Liver (tissue), 9 donors: ENCODE data around the gene ZNF143. TPM values are rescaled to one million over a fixed set of nuclear protein-coding genes. Genes with fewer than 3 reads are reported as not detected.

Source experiments
- DNase-seq: peaks from one replicate; pipeline ENCODE4 v3.0.0-alpha.2; 2017; ENCODE audit warnings: low spot score
- H3K27ac ChIP-seq, 2 donors: one replicate each; pipeline ENCODE4 v1.7.0; 2013; ENCODE audit warnings: inconsistent platforms in 2 of 2, low read length in 2 of 2, control low read depth in 1 of 2, low read depth in 1 of 2, mild to moderate bottlenecking in 1 of 2
- H3K27me3 ChIP-seq, 4 donors: one replicate each; pipeline versions ENCODE4 v1.6.1 to v1.7.0; 2013; ENCODE audit warnings: low read length in 3 of 4, inconsistent platforms in 1 of 4, mild to moderate bottlenecking in 1 of 4, moderate library complexity in 1 of 4; ENCODE audit not compliant: control insufficient read depth in 4 of 4, insufficient read depth in 4 of 4
- H3K36me3 ChIP-seq, 4 donors: one replicate each; pipeline versions ENCODE4 v1.6.1 to v1.7.0; 2013; ENCODE audit warnings: low read length in 3 of 4, mild to moderate bottlenecking in 3 of 4, low read depth in 1 of 4, moderate library complexity in 1 of 4; ENCODE audit not compliant: control insufficient read depth in 4 of 4, insufficient read depth in 3 of 4
- H3K4me1 ChIP-seq, 4 donors: one replicate each; pipeline versions ENCODE4 v1.6.1 to v1.7.0; 2013; ENCODE audit warnings: low read length in 3 of 4, mild to moderate bottlenecking in 3 of 4, moderate library complexity in 1 of 4; ENCODE audit not compliant: control insufficient read depth in 4 of 4, insufficient read depth in 4 of 4
- H3K4me3 ChIP-seq, 3 donors: one replicate each; pipeline versions ENCODE4 v1.6.1 to v1.7.0; 2013; ENCODE audit warnings: low read length in 3 of 3, control low read depth in 1 of 3, low read depth in 1 of 3, mild to moderate bottlenecking in 1 of 3
- H3K9ac ChIP-seq, 2 donors: one replicate each; pipeline ENCODE4 v1.7.0; 2013; ENCODE audit warnings: low read length in 2 of 2, mild to moderate bottlenecking in 2 of 2, moderate library complexity in 2 of 2, control low read depth in 1 of 2, low read depth in 1 of 2
- H3K9me3 ChIP-seq, 4 donors: one replicate each; pipeline versions ENCODE4 v1.6.1 to v1.7.0; 2013; ENCODE audit warnings: low read length in 3 of 4; ENCODE audit not compliant: control insufficient read depth in 4 of 4
- ATF3 ChIP-seq: IDR thresholded peaks from 2 replicates; pipeline ENCODE4 v1.6.1; 2016; ENCODE audit warnings: antibody characterized with exemption
- CTCF ChIP-seq: fragments of 150-350 bp; IDR thresholded peaks from 2 replicates; pipeline ENCODE4 v1.5.1; 2017; ENCODE audit warnings: improper control_type of control experiment, low read depth, low read length; ENCODE audit not compliant: missing input control
- EGR1 ChIP-seq, 2 donors: IDR thresholded peaks; 2 replicates each; pipeline ENCODE4 v1.6.1; 2016 to 2018; ENCODE audit warnings: antibody characterized with exemption in 2 of 2, low read depth in 2 of 2
- FOXA1 ChIP-seq: IDR thresholded peaks from 2 replicates; pipeline ENCODE4 v1.6.1; 2016; ENCODE audit warnings: antibody characterized with exemption
- FOXA2 ChIP-seq: IDR thresholded peaks from 2 replicates; pipeline ENCODE4 v1.6.1; 2016; ENCODE audit warnings: antibody characterized with exemption
- GABPA ChIP-seq, 2 donors: IDR thresholded peaks in 1 of 2; conservative IDR thresholded peaks in 1 of 2; 2 replicates each; pipeline ENCODE4 v1.6.1; 2016; ENCODE audit warnings: antibody characterized with exemption in 2 of 2, mild to moderate bottlenecking in 1 of 2, moderate library complexity in 1 of 2
- HNF4A ChIP-seq, 2 donors: conservative IDR thresholded peaks; 2 replicates each; pipeline ENCODE4 v1.6.1; 2016; ENCODE audit warnings: antibody characterized with exemption in 2 of 2, mild to moderate bottlenecking in 2 of 2
- HNF4G ChIP-seq: IDR thresholded peaks from 2 replicates; pipeline ENCODE4 v1.6.1; 2016; ENCODE audit warnings: antibody characterized with exemption
- JUND ChIP-seq, 2 donors: IDR thresholded peaks; 2 replicates each; pipeline ENCODE4 v1.6.1; 2016; ENCODE audit warnings: antibody characterized with exemption in 2 of 2
- MAX ChIP-seq: IDR thresholded peaks from 2 replicates; pipeline ENCODE4 v1.6.1; 2016; ENCODE audit warnings: antibody characterized with exemption
- NR2F2 ChIP-seq: IDR thresholded peaks from 2 replicates; pipeline ENCODE4 v1.6.1; 2016; ENCODE audit warnings: antibody characterized with exemption
- RAD21 ChIP-seq, 2 donors: IDR thresholded peaks; 2 replicates each; pipeline ENCODE4 v1.6.1; 2016; ENCODE audit warnings: antibody characterized with exemption in 2 of 2, mild to moderate bottlenecking in 2 of 2
- REST ChIP-seq: IDR thresholded peaks from 2 replicates; pipeline ENCODE4 v1.6.1; 2016; ENCODE audit warnings: antibody characterized with exemption, mild to moderate bottlenecking
- SP1 ChIP-seq: IDR thresholded peaks from 2 replicates; pipeline ENCODE4 v1.6.1; 2018; ENCODE audit warnings: antibody characterized with exemption, mild to moderate bottlenecking
- TAF1 ChIP-seq: conservative IDR thresholded peaks from 2 replicates; pipeline ENCODE4 v1.6.1; 2016; ENCODE audit warnings: antibody characterized with exemption, mild to moderate bottlenecking
- YY1 ChIP-seq: IDR thresholded peaks from 2 replicates; pipeline ENCODE4 v1.6.1; 2016; ENCODE audit warnings: antibody characterized with exemption, mild to moderate bottlenecking
- ZBTB33 ChIP-seq: IDR thresholded peaks from 2 replicates; pipeline ENCODE4 v1.6.1; 2016; ENCODE audit warnings: antibody characterized with exemption
- WGBS: extraction: QIAGEN DNeasy Blood & Tissue Kit; methylation state at CpG from one replicate; pipeline ENCODE4 v1.1.7; 2013; 5-methylcytosine and 5-hydroxymethylcytosine counted together
- polyA plus RNA-seq, 2 donors: library from polyadenylated mRNA; stranded (reverse) in 1 of 2; unstranded in 1 of 2; fragments of 200-250 nt in 1 of 2; fragments of >200 nt in 1 of 2; fragmentation: Nextera tagmentation in 1 of 2; extraction: Ambion mirVana in 1 of 2; gene quantifications; one replicate each; pipeline versions ENCODE4 v1.2.1 to v1.2.3, GENCODE V29; 2013 to 2015
- total RNA-seq, 2 donors: library from RNA; depleted of rRNA; stranded (reverse); fragments of >200 nt; gene quantifications; one replicate each; pipeline ENCODE4 v1.2.3, GENCODE V29; 2014
- donor health status: healthy.
- donor health status: healthy.
- donor health status: healthy.
- donor health status: healthy.
- donor health status: healthy.

The ZNF143 gene
- total and polyA plus RNA-seq, 4 donors = 4.3 to 20.4 (median 12.2) TPM

GRCh38 chr11:9506489-9507276, 45.9 kb downstream of the ZNF143 start (continued):
- peak; percentile 96 for TF ChIP-seq CTCF
- no peak for TF ChIP-seq FOXA1
- peak; percentile 14 for TF ChIP-seq SP1
- no peak for TF ChIP-seq YY1
- TF ChIP-seq FOXA2 = no peak
- peak; percentile 23 for TF ChIP-seq NR2F2
- TF ChIP-seq EGR1 (IDR thresholded peaks at IDR 0.05; ENCODE audit: low read depth in 2 of 2) = no peak
- TF ChIP-seq HNF4G = no peak

GRCh38 chr11:9507277-9507580, 46.4 kb downstream of the ZNF143 start:
- 67% methylated on average over 1 of the region's 1 CpG for WGBS
- no peak for DNase-seq
- TF ChIP-seq FOXA1 (no peak), GABPA (IDR thresholded peaks at IDR 0.05 in 1 of 2, conservative IDR thresholded peaks at IDR 0.05 in 1 of 2) (no peak), ATF3 (no peak), MAX (no peak), JUND (IDR thresholded peaks at IDR 0.05) (no peak), HNF4A (conservative IDR thresholded peaks at IDR 0.05) (no peak), CTCF (no peak), RAD21 (IDR thresholded peaks at IDR 0.05) (no peak), HNF4G (no peak), REST (no peak), SP1 (no peak), YY1 (no peak), FOXA2 (no peak), ZBTB33 (no peak), NR2F2 (no peak), EGR1 (IDR thresholded peaks at IDR 0.05; ENCODE audit: low read depth in 2 of 2) (no peak), TAF1 (no peak)
- Histone ChIP-seq H3K9me3 (no peaks in the 10 kb centered on the region), H3K27me3 (no peaks in the 10 kb centered on the region), H3K4me3 (no peak overlapping the region), H3K9ac (peak overlapping the region in 1 of 2 donors; percentile 22), H3K27ac (no peak overlapping the region), H3K36me3 (peaks cover 0 to 2% (median under 1%) of the 10 kb centered on the region in 4 donors), H3K4me1 (peaks cover 5 to 15% (median 9%) of the 10 kb centered on the region in 4 donors)
